HG03354 (cell line): ENCODE data around the gene MLX.

Source experiments
- ATAC-seq: cut with Tn5 transposase; IDR thresholded peaks from one replicate; pipeline ENCODE4 v1.9.1; 2021; ENCODE audit warnings: mild to moderate bottlenecking; ENCODE audit not compliant: unreplicated experiment, poor library complexity, severe bottlenecking

MLX gene

GRCh38 chr17:42566883-42567573 lies at the start of gene MLX:
Gene MLX (plus strand): TSS chr17:42567100. CDS start chr17:42567125, 25 bp downstream.
- peak; percentile 67 for ATAC-seq

GRCh38 chr17:42517516-42517915 lies 49.4 kb upstream of the MLX start:
- ATAC-seq: no peak

GRCh38 chr17:42518046-42518754 lies 48.7 kb upstream of the MLX start:
- ATAC-seq: no peak

GRCh38 chr17:42518755-42519545 lies 48.0 kb upstream of the MLX start:
- no peak for ATAC-seq

GRCh38 chr17:42519546-42520491 lies 47.1 kb upstream of the MLX start:
- ATAC-seq: no peak

GRCh38 chr17:42520540-42520951 lies 46.4 kb upstream of the MLX start:
- ATAC-seq: no peak

GRCh38 chr17:42521036-42521435 lies 45.9 kb upstream of the MLX start:
- ATAC-seq: no peak

GRCh38 chr17:42521666-42522262 lies 45.1 kb upstream of the MLX start:
- ATAC-seq: no peak

- no peak for ATAC-seq
Observed at GRCh38 chr17:42522263-42522790, 44.6 kb upstream of the MLX start.

- no peak for ATAC-seq
Observed at GRCh38 chr17:42522798-42523278, 44.1 kb upstream of the MLX start.

- no peak for ATAC-seq
Observed at GRCh38 chr17:42525221-42525620, 41.7 kb upstream of the MLX start.

GRCh38 chr17:42526031-42526444 lies 40.9 kb upstream of the MLX start:
- ATAC-seq: no peak

- no peak for ATAC-seq
Observed at GRCh38 chr17:42527932-42528331, 39.0 kb upstream of the MLX start.

GRCh38 chr17:42529061-42529460 lies 37.8 kb upstream of the MLX start:
- ATAC-seq: no peak

- no peak for ATAC-seq
Observed at GRCh38 chr17:42530952-42531454, 35.9 kb upstream of the MLX start.

GRCh38 chr17:42531455-42532354 lies 35.2 kb upstream of the MLX start:
- no peak for ATAC-seq

GRCh38 chr17:42535155-42536047 lies 31.5 kb upstream of the MLX start:
- no peak for ATAC-seq
